Sigmoid colon (tissue), 4 donors: ENCODE data around the gene PSMB10.

Experiments used
- CTCF ChIP-seq, 4 experiments: fragments of 450-650 bp in 3 of 4; fragments of 200-600 bp in 1 of 4; IDR thresholded peaks; one replicate each; pipeline ENCODE4 v1.5.1; 2016 to 2019; ENCODE audit warnings: antibody characterized with exemption in 4 of 4, mild to moderate bottlenecking in 3 of 4, moderate library complexity in 2 of 4
- EP300 ChIP-seq, 4 donors: sonication (generic); formaldehyde crosslinking; IDR thresholded peaks; one replicate each; pipeline ENCODE4 v1.6.1; 2017; ENCODE audit warnings: antibody characterized with exemption in 4 of 4
- POLR2A ChIP-seq, 2 donors: fragments of 450-650 bp; IDR thresholded peaks; one replicate each; pipeline ENCODE4 v1.6.1; 2016; ENCODE audit warnings: antibody characterized with exemption in 2 of 2, mild to moderate bottlenecking in 2 of 2, moderate library complexity in 2 of 2
- POLR2AphosphoS5 ChIP-seq, 4 donors: sonication (generic); formaldehyde crosslinking; IDR thresholded peaks; one replicate each; pipeline ENCODE4 v1.6.1; 2017; ENCODE audit warnings: antibody characterized with exemption in 4 of 4

DNA sequence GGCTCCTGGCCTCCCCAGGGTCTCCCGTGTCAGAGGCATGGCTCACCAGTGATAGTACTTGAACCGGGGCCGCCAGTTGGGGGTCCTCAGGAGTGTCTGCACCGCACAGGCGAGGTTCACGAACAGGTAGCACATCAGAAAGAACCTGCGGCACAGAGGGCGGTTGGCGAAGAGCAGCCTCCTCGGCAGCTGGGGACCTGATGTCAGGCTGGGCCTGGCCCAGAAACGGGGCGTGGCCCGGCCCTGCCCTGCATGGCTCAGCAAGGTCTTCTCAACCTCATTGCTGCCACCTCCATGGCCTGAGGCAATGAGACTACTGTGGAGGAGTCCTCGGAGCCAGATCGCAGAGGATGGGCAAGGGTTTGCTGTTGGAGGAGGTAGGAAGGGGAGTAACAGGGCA lies 11.4 kb upstream of the PSMB10 start:
- TF ChIP-seq POLR2A (IDR thresholded peaks at IDR 0.05) (no peak), CTCF (IDR thresholded peaks at IDR 0.05) (no peak), EP300 (IDR thresholded peaks at IDR 0.05) (no peak), POLR2AphosphoS5 (IDR thresholded peaks at IDR 0.05) (no peak)
